GM23248 (cell line): ENCODE results near the gene CRY2. TPM values are rescaled to one million over a fixed set of nuclear protein-coding genes. Genes with fewer than 3 reads are reported as not detected.

ENCODE experiments used
- DNase-seq: peaks from one replicate; pipeline ENCODE4 v3.0.0-alpha.2; 2015
- H2AFZ ChIP-seq: fragments of 200-600 bp; sonication (generic); 2 replicates; pipeline ENCODE4 v1.6.1; 2016; ENCODE audit warnings: antibody characterized with exemption
- H3F3A ChIP-seq: fragments of 200-600 bp; sonication (generic); 2 replicates; pipeline ENCODE4 v1.6.1; 2016; ENCODE audit warnings: mild to moderate bottlenecking, antibody characterized with exemption, mixed run types; ENCODE audit not compliant: insufficient read depth
- H3K27ac ChIP-seq: fragments of 200-600 bp; sonication (generic); 2 replicates; pipeline ENCODE4 v1.5.1; 2016; ENCODE audit warnings: mild to moderate bottlenecking
- H3K27me3 ChIP-seq: fragments of 200-600 bp; sonication (generic); replicated peaks from 2 replicates; pipeline ENCODE4 v1.6.1; 2016; ENCODE audit warnings: mild to moderate bottlenecking; ENCODE audit not compliant: insufficient read depth
- H3K36me3 ChIP-seq: fragments of 200-600 bp; sonication (generic); 2 replicates; pipeline ENCODE4 v1.6.1; 2016; ENCODE audit warnings: low read depth, mild to moderate bottlenecking
- H3K4me1 ChIP-seq: fragments of 200-600 bp; sonication (generic); 2 replicates; pipeline ENCODE4 v1.6.1; 2016; ENCODE audit warnings: mild to moderate bottlenecking; ENCODE audit not compliant: insufficient read depth
- H3K4me2 ChIP-seq: fragments of 200-600 bp; sonication (generic); one replicate; pipeline ENCODE4 v1.6.1; 2016; ENCODE audit warnings: mild to moderate bottlenecking; ENCODE audit not compliant: unreplicated experiment
- H3K4me3 ChIP-seq: fragments of 200-600 bp; sonication (generic); 2 replicates; pipeline ENCODE4 v1.5.1; 2016; ENCODE audit warnings: mild to moderate bottlenecking
- H3K79me2 ChIP-seq: fragments of 200-600 bp; sonication (generic); 2 replicates; pipeline ENCODE4 v1.6.1; 2016; ENCODE audit warnings: mild to moderate bottlenecking; ENCODE audit not compliant: insufficient read depth
- H3K9ac ChIP-seq: fragments of 200-600 bp; sonication (generic); 2 replicates; pipeline ENCODE4 v1.6.1; 2016; ENCODE audit warnings: mild to moderate bottlenecking
- H3K9me2 ChIP-seq: fragments of 200-600 bp; sonication (generic); 2 replicates; pipeline ENCODE4 v1.6.1; 2016; ENCODE audit warnings: mixed run types, mild to moderate bottlenecking, moderate library complexity; ENCODE audit not compliant: insufficient read depth
- H3K9me3 ChIP-seq: fragments of 200-600 bp; sonication (generic); one replicate; pipeline ENCODE4 v1.6.1; 2017; ENCODE audit warnings: low read depth
- H4K20me1 ChIP-seq: fragments of 200-600 bp; sonication (generic); 2 replicates; pipeline ENCODE4 v1.6.0; 2016; ENCODE audit not compliant: insufficient read depth
- EZH2 ChIP-seq: fragments of 200-600 bp; sonication (generic); IDR thresholded peaks from 2 replicates; pipeline ENCODE4 v1.6.1; 2018; ENCODE audit warnings: antibody characterized with exemption, mild to moderate bottlenecking; ENCODE audit not compliant: insufficient read depth, poor library complexity, severe bottlenecking
- EZH2phosphoT487 ChIP-seq: fragments of 200-600 bp; sonication (generic); IDR thresholded peaks from 2 replicates; pipeline ENCODE4 v1.6.1; 2018; ENCODE audit warnings: antibody characterized with exemption, moderate library complexity, mild to moderate bottlenecking, low read depth; ENCODE audit not compliant: insufficient read depth
- WGBS, 2 experiments: methylation state at CpG; one replicate each; pipeline ENCODE4 v1.1.6; 2015 to 2017; ENCODE audit warnings: low lambda C conversion rate in 2 of 2, low coverage in 1 of 2; ENCODE audit errors: missing lambda C conversion rate in 2 of 2; 5-methylcytosine and 5-hydroxymethylcytosine counted together
- in situ Hi-C: fragments of 300-500 bp; cut with MboI; formaldehyde crosslinking; loops from 2 replicates; pipeline ENCODE4 v1.15.0; 2020
- polyA plus RNA-seq: library from polyadenylated mRNA; unstranded; fragments of >200 nt; fragmentation: Nextera tagmentation; extraction: Ambion mirVana; gene quantifications from 2 replicates; pipeline ENCODE4 v1.2.1, GENCODE V29; 2016
- total RNA-seq: library from RNA; depleted of rRNA; stranded (reverse); fragments of >200 nt; shearing (Covaris generic); gene quantifications from 2 replicates; pipeline ENCODE4 v1.2.3, GENCODE V29; 2014

Gene CRY2
- total and polyA plus RNA-seq, 2 experiments from 2014 or later: 7.6 to 10.3 TPM

- H3K27me3 ChIP-seq: peaks cover 12% of the 10 kb centered on the region
- DNase-seq: no peak
- no peaks in the 10 kb centered on the region for H3K36me3 ChIP-seq
- no peaks in the 10 kb centered on the region for H4K20me1 ChIP-seq
- no peak for TF ChIP-seq EZH2phosphoT487
- no peak for TF ChIP-seq EZH2
- H3F3A ChIP-seq: no peaks in the 10 kb centered on the region
- no peak overlapping the region for H2AFZ ChIP-seq
- no peaks in the 10 kb centered on the region for H3K4me1 ChIP-seq
- H3K4me3 ChIP-seq: no peak overlapping the region
- no peak overlapping the region for H3K27ac ChIP-seq
- no peak overlapping the region for H3K9ac ChIP-seq
- H3K9me2 ChIP-seq: no peaks in the 10 kb centered on the region
- in situ Hi-C loops: no loop called here
- H3K4me2 ChIP-seq: no peak overlapping the region
- 56 to 74% methylated on average over 3 of the region's 3 CpGs for WGBS, 2 experiments
- H3K79me2 ChIP-seq: no peaks in the 10 kb centered on the region
- no peaks in the 10 kb centered on the region for H3K9me3 ChIP-seq
Observed at GRCh38 chr11:45925550-45925949, 78.3 kb downstream of the CRY2 start.

- Histone ChIP-seq H3K9me2 (no peaks in the 10 kb centered on the region), H3K4me2 (no peak overlapping the region), H3K4me1 (no peaks in the 10 kb centered on the region), H3K9ac (no peak overlapping the region), H3K4me3 (no peak overlapping the region), H3K9me3 (no peaks in the 10 kb centered on the region), H3K27me3 (peaks cover 12% of the 10 kb centered on the region), H3K36me3 (no peaks in the 10 kb centered on the region), H3K27ac (no peak overlapping the region), H3F3A (no peaks in the 10 kb centered on the region), H4K20me1 (no peaks in the 10 kb centered on the region), H2AFZ (no peak overlapping the region), H3K79me2 (no peaks in the 10 kb centered on the region)
- in situ Hi-C loops: no loop called here
- no peak for DNase-seq
- WGBS, 2 experiments: 43 to 52% methylated on average over 10 to 12 of the region's 12 CpGs
- no peak for TF ChIP-seq EZH2
Observed at GRCh38 chr11:45926001-45926401, 78.7 kb downstream of the CRY2 start.

DNA sequence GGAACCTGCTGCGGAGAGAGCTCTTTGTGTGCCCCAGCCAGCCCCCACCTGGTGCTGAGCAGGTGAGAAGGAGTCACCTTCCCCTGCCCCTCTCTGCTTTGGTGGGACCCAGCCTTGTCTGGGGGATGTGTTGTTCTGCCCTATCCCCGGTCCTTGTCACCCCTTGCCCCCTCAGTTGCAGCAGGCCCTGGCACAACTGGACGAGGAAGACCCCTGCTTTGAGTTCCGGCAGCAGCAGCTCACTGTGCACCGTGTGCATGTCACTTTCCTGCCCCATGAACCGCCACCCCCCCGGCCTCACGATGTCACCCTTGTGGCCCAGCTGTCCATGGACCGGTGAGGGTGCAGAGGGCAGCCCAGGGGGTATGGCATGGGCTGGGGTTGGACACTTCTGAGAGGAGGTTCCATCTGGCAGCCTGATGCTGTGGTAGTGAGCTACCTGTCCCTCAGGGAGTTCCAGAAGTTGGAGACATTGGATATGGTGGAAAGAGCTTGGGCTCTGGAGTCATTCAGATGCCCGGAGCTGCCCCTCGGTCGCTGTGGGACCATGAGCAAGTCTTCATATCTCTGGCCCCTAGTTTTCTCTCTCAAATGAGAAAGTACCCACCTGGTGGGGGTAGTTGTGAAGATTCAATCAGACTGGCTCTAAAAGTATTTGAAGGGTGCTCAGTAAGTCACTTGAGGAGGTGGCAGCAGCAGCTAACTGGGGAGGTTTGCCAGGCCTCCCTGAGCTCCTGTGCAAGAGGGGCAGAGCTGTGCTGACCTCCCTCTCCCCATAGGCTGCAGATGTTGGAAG, 79.5 kb downstream of the CRY2 start:
- Histone ChIP-seq H4K20me1 (no peaks in the 10 kb centered on the region), H2AFZ (no peak overlapping the region), H3K79me2 (no peaks in the 10 kb centered on the region), H3K9me3 (no peaks in the 10 kb centered on the region), H3K9ac (no peak overlapping the region), H3K4me3 (no peak overlapping the region), H3F3A (no peaks in the 10 kb centered on the region), H3K27ac (no peak overlapping the region), H3K36me3 (no peaks in the 10 kb centered on the region), H3K27me3 (peaks cover 12% of the 10 kb centered on the region), H3K4me1 (no peaks in the 10 kb centered on the region), H3K4me2 (no peak overlapping the region), H3K9me2 (no peaks in the 10 kb centered on the region)
- in situ Hi-C loops: no loop called here
- no peak for DNase-seq
- 71 to 72% methylated on average over 11 to 12 of the region's 12 CpGs for WGBS, 2 experiments
- TF ChIP-seq EZH2phosphoT487 (no peak), EZH2 (no peak)

- Histone ChIP-seq H3K36me3 (no peaks in the 10 kb centered on the region), H3K27me3 (peaks cover 12% of the 10 kb centered on the region), H3K4me2 (no peak overlapping the region), H4K20me1 (no peaks in the 10 kb centered on the region), H3K4me1 (no peaks in the 10 kb centered on the region), H3K9me3 (no peaks in the 10 kb centered on the region), H3K27ac (no peak overlapping the region), H3K79me2 (no peaks in the 10 kb centered on the region), H3F3A (no peaks in the 10 kb centered on the region), H3K4me3 (no peak overlapping the region), H3K9me2 (no peaks in the 10 kb centered on the region), H3K9ac (no peak overlapping the region), H2AFZ (no peak overlapping the region)
- WGBS, 2 experiments: 69 to 72% methylated on average over 13 to 15 of the region's 15 CpGs
- in situ Hi-C loops: no loop called here
- TF ChIP-seq EZH2 (no peak), EZH2phosphoT487 (no peak)
- DNase-seq: no peak
Observed at GRCh38 chr11:45927332-45927683, 80.0 kb downstream of the CRY2 start.
